ENCODE measurements around the gene LGALS3.

The LGALS3 gene

DNA sequence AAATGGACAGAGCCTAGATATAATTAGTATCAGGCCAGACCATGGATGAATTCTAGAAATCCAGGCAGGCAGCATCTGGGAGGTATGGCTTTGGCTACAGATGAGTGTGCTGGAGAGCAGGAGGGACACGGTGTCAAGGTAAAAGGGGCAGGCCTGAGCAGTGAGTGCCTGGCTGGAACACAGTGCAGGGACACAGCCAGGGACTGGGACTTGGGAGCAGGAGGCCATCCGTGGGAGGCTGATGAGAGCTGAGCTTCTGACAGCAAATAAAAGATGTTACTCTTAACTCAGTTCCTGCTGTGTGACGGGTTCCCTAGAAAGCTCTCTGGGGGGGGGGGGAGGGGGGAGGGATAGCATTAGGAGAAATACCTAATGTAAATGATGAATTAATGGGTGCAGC lies 13.6 kb upstream of the LGALS3 start:
- no peak overlapping the region for H3K4me3 ChIP-seq (ENCODE audit: low read length in 2 of 2)
- no peak overlapping the region for H3K27ac ChIP-seq (ENCODE audit: low read length)
- H3K27me3 ChIP-seq (ENCODE audit: control insufficient read depth in 1 of 2, insufficient read depth in 2 of 2, low read length in 2 of 2) = no peaks in the 10 kb centered on the region
- H3K9me3 ChIP-seq (ENCODE audit: control insufficient read depth in 2 of 2, low read length in 2 of 2) = no peaks in the 10 kb centered on the region
- no peak overlapping the region for H3K9ac ChIP-seq (ENCODE audit: low read length in 2 of 2)
- no peaks in the 10 kb centered on the region for H3K36me3 ChIP-seq (ENCODE audit: control insufficient read depth in 2 of 2, insufficient read depth in 2 of 2, low read length in 2 of 2)
- peaks cover 3% of the 10 kb centered on the region for H3K4me1 ChIP-seq (ENCODE audit: control insufficient read depth, insufficient read depth, low read length)

GRCh38 chr14:55115861-55116245 lies 13.2 kb upstream of the LGALS3 start:
- Histone ChIP-seq H3K27ac (ENCODE audit: low read length) (no peak overlapping the region), H3K4me1 (ENCODE audit: control insufficient read depth, insufficient read depth, low read length) (peaks cover 3% of the 10 kb centered on the region)

GRCh38 chr14:55116246-55117030 lies 12.6 kb upstream of the LGALS3 start:
- H3K9me3 ChIP-seq (ENCODE audit: control insufficient read depth in 2 of 2, low read length in 2 of 2) = no peaks in the 10 kb centered on the region
- H3K4me1 ChIP-seq (ENCODE audit: control insufficient read depth, insufficient read depth, low read length) = peaks cover 3% of the 10 kb centered on the region

More at GRCh38 chr14:55115861-55116245, 13.2 kb upstream of the LGALS3 start:
- Histone ChIP-seq H3K27me3 (ENCODE audit: control insufficient read depth in 1 of 2, insufficient read depth in 2 of 2, low read length in 2 of 2) (no peaks in the 10 kb centered on the region), H3K9ac (ENCODE audit: low read length in 2 of 2) (no peak overlapping the region), H3K9me3 (ENCODE audit: control insufficient read depth in 2 of 2, low read length in 2 of 2) (no peaks in the 10 kb centered on the region), H3K4me3 (ENCODE audit: low read length in 2 of 2) (no peak overlapping the region), H3K36me3 (ENCODE audit: control insufficient read depth in 2 of 2, insufficient read depth in 2 of 2, low read length in 2 of 2) (no peaks in the 10 kb centered on the region)

GRCh38 chr14:55117803-55118441 lies 11.1 kb upstream of the LGALS3 start:
- Histone ChIP-seq H3K36me3 (ENCODE audit: control insufficient read depth in 2 of 2, insufficient read depth in 2 of 2, low read length in 2 of 2) (no peaks in the 10 kb centered on the region), H3K27me3 (ENCODE audit: control insufficient read depth in 1 of 2, insufficient read depth in 2 of 2, low read length in 2 of 2) (no peaks in the 10 kb centered on the region), H3K9me3 (ENCODE audit: control insufficient read depth in 2 of 2, low read length in 2 of 2) (no peaks in the 10 kb centered on the region), H3K27ac (ENCODE audit: low read length) (peak overlapping the region; percentile 49), H3K4me3 (ENCODE audit: low read length in 2 of 2) (no peak overlapping the region), H3K9ac (ENCODE audit: low read length in 2 of 2) (no peak overlapping the region), H3K4me1 (ENCODE audit: control insufficient read depth, insufficient read depth, low read length) (peaks cover 5% of the 10 kb centered on the region)

More at GRCh38 chr14:55116246-55117030, 12.6 kb upstream of the LGALS3 start:
- Histone ChIP-seq H3K36me3 (ENCODE audit: control insufficient read depth in 2 of 2, insufficient read depth in 2 of 2, low read length in 2 of 2) (no peaks in the 10 kb centered on the region), H3K9ac (ENCODE audit: low read length in 2 of 2) (no peak overlapping the region), H3K27me3 (ENCODE audit: control insufficient read depth in 1 of 2, insufficient read depth in 2 of 2, low read length in 2 of 2) (no peaks in the 10 kb centered on the region), H3K4me3 (ENCODE audit: low read length in 2 of 2) (no peak overlapping the region), H3K27ac (ENCODE audit: low read length) (no peak overlapping the region)

GRCh38 chr14:55118761-55119160 lies 10.3 kb upstream of the LGALS3 start:
- Histone ChIP-seq H3K36me3 (ENCODE audit: control insufficient read depth in 2 of 2, insufficient read depth in 2 of 2, low read length in 2 of 2) (no peaks in the 10 kb centered on the region), H3K4me3 (ENCODE audit: low read length in 2 of 2) (no peak overlapping the region), H3K4me1 (ENCODE audit: control insufficient read depth, insufficient read depth, low read length) (peaks cover 7% of the 10 kb centered on the region), H3K9ac (ENCODE audit: low read length in 2 of 2) (no peak overlapping the region), H3K27me3 (ENCODE audit: control insufficient read depth in 1 of 2, insufficient read depth in 2 of 2, low read length in 2 of 2) (no peaks in the 10 kb centered on the region), H3K9me3 (ENCODE audit: control insufficient read depth in 2 of 2, low read length in 2 of 2) (no peaks in the 10 kb centered on the region), H3K27ac (ENCODE audit: low read length) (peak overlapping the region; percentile 49)

- Histone ChIP-seq H3K9ac (ENCODE audit: low read length in 2 of 2) (no peak overlapping the region), H3K27ac (ENCODE audit: low read length) (no peak overlapping the region), H3K4me1 (ENCODE audit: control insufficient read depth, insufficient read depth, low read length) (peaks cover 7% of the 10 kb centered on the region)
Observed at GRCh38 chr14:55120571-55121495, 8.2 kb upstream of the LGALS3 start.

DNA sequence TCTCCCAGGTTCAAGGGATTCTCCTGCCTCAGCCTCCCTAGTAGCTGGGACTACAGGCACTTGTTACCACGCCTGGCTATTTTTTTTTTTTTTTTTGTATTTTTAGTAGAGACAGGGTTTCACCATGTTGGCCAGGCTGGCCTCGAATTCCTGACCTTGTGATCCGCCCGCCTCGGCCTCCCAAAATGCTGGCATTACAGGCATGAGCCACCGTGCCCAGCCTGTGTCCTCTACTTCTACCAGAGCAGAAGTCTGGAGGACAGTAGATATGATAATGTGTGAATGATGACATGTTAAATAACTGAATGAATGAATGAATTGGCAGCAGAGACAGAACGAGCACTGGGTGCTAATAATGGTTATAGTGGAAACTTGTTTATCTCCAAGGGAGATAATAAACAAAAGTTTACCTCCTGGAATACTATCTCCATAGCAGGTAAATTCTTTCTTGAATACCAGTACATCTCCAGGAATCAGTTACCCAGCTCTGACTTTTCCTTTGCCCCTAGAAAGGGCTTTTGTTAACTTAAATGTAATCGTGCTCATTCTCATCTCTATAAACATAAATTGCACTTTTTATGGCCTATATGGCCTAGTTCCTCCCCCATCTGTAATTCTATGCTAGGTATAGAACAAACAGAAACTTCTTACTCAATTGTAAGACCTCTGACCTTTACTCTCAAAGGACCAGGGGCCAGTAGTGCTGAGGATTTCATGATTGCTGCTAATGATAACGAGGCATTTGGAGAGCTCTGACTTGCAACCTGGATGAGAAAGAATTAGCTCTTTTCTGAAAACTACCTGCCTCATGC lies 7.2 kb upstream of the LGALS3 start:
- Histone ChIP-seq H3K9me3 (ENCODE audit: control insufficient read depth in 2 of 2, low read length in 2 of 2) (no peaks in the 10 kb centered on the region), H3K4me3 (ENCODE audit: low read length in 2 of 2) (no peak overlapping the region), H3K9ac (ENCODE audit: low read length in 2 of 2) (no peak overlapping the region), H3K36me3 (ENCODE audit: control insufficient read depth in 2 of 2, insufficient read depth in 2 of 2, low read length in 2 of 2) (no peaks in the 10 kb centered on the region), H3K4me1 (ENCODE audit: control insufficient read depth, insufficient read depth, low read length) (peaks cover 7% of the 10 kb centered on the region), H3K27me3 (ENCODE audit: control insufficient read depth in 1 of 2, insufficient read depth in 2 of 2, low read length in 2 of 2) (no peaks in the 10 kb centered on the region), H3K27ac (ENCODE audit: low read length) (no peak overlapping the region)

More at GRCh38 chr14:55120571-55121495, 8.2 kb upstream of the LGALS3 start:
- H3K9me3 ChIP-seq (ENCODE audit: control insufficient read depth in 2 of 2, low read length in 2 of 2) = no peaks in the 10 kb centered on the region
- H3K4me3 ChIP-seq (ENCODE audit: low read length in 2 of 2) = no peak overlapping the region
- no peaks in the 10 kb centered on the region for H3K36me3 ChIP-seq (ENCODE audit: control insufficient read depth in 2 of 2, insufficient read depth in 2 of 2, low read length in 2 of 2)
- no peaks in the 10 kb centered on the region for H3K27me3 ChIP-seq (ENCODE audit: control insufficient read depth in 1 of 2, insufficient read depth in 2 of 2, low read length in 2 of 2)

GRCh38 chr14:55122440-55122986 lies 6.5 kb upstream of the LGALS3 start:
- H3K27ac ChIP-seq (ENCODE audit: low read length) = no peak overlapping the region
- H3K27me3 ChIP-seq (ENCODE audit: control insufficient read depth in 1 of 2, insufficient read depth in 2 of 2, low read length in 2 of 2) = no peaks in the 10 kb centered on the region
- no peaks in the 10 kb centered on the region for H3K9me3 ChIP-seq (ENCODE audit: control insufficient read depth in 2 of 2, low read length in 2 of 2)
- H3K9ac ChIP-seq (ENCODE audit: low read length in 2 of 2) = no peak overlapping the region
- H3K36me3 ChIP-seq (ENCODE audit: control insufficient read depth in 2 of 2, insufficient read depth in 2 of 2, low read length in 2 of 2) = no peaks in the 10 kb centered on the region
- peaks cover 7% of the 10 kb centered on the region for H3K4me1 ChIP-seq (ENCODE audit: control insufficient read depth, insufficient read depth, low read length)
- H3K4me3 ChIP-seq (ENCODE audit: low read length in 2 of 2) = no peak overlapping the region

GRCh38 chr14:55123101-55123500 lies 6.0 kb upstream of the LGALS3 start:
- H3K27ac ChIP-seq (ENCODE audit: low read length) = no peak overlapping the region
- H3K9me3 ChIP-seq (ENCODE audit: control insufficient read depth in 2 of 2, low read length in 2 of 2) = no peaks in the 10 kb centered on the region
- H3K4me3 ChIP-seq (ENCODE audit: low read length in 2 of 2) = no peak overlapping the region
- H3K4me1 ChIP-seq (ENCODE audit: control insufficient read depth, insufficient read depth, low read length) = peaks cover 4% of the 10 kb centered on the region
- H3K36me3 ChIP-seq (ENCODE audit: control insufficient read depth in 2 of 2, insufficient read depth in 2 of 2, low read length in 2 of 2) = no peaks in the 10 kb centered on the region
- no peaks in the 10 kb centered on the region for H3K27me3 ChIP-seq (ENCODE audit: control insufficient read depth in 1 of 2, insufficient read depth in 2 of 2, low read length in 2 of 2)
- no peak overlapping the region for H3K9ac ChIP-seq (ENCODE audit: low read length in 2 of 2)
